Measurements from ENCODE around the gene HIBADH. TPM values are rescaled to one million over a fixed set of nuclear protein-coding genes. Genes with fewer than 3 reads are reported as not detected.
"Not testable (repeated sequence)": the region's sequence is repeated elsewhere in the genome, so short reads cannot be mapped to it uniquely, and the experiment has no call there.

HIBADH gene
- polyA plus RNA-seq, 3 donors: 15.0 to 68.2 (median 51.2) TPM

GRCh38 chr7:27642271-27642670 lies 20.4 kb downstream of the HIBADH start:
- H3K27ac ChIP-seq (ENCODE audit: low read depth, low read length): no peak overlapping the region
- 76 to 96% (median 92%) methylated on average over 2 of the region's 2 CpGs for WGBS, 3 donors

- H3K27ac ChIP-seq (ENCODE audit: low read depth, low read length): no peak overlapping the region
- WGBS, 3 donors: 56 to 66% (median 63%) methylated on average over 4 of the region's 4 CpGs
These were observed 21.0 kb downstream of the HIBADH start for GRCh38 chr7:27641581-27642230.

- WGBS, 3 donors: 40 to 44% (median 41%) methylated on average over 5 of the region's 5 CpGs
- H3K27ac ChIP-seq (ENCODE audit: low read depth, low read length): no peak overlapping the region
These were observed 21.7 kb downstream of the HIBADH start for GRCh38 chr7:27640884-27641574.

- 96 to 99% (median 96%) methylated on average over 6 of the region's 6 CpGs for WGBS, 3 donors
- no peak overlapping the region for H3K27ac ChIP-seq (ENCODE audit: low read depth, low read length)
These were observed 22.8 kb downstream of the HIBADH start for GRCh38 chr7:27639851-27640250.

- 94 to 100% (median 96%) methylated on average over 1 of the region's 1 CpG for WGBS, 3 donors
- H3K27ac ChIP-seq (ENCODE audit: low read depth, low read length): not testable (repeated sequence)
These were observed 23.6 kb downstream of the HIBADH start for GRCh38 chr7:27639048-27639447.

GRCh38 chr7:27636326-27637006 lies 26.2 kb downstream of the HIBADH start:
- WGBS, 3 donors: 85 to 97% (median 86%) methylated on average over 1 of the region's 1 CpG
- no peak overlapping the region for H3K27ac ChIP-seq (ENCODE audit: low read depth, low read length)

GRCh38 chr7:27635728-27636127 lies 27.0 kb downstream of the HIBADH start:
- no peak overlapping the region for H3K27ac ChIP-seq (ENCODE audit: low read depth, low read length)
- 59 to 79% (median 78%) methylated on average over 1 of the region's 1 CpG for WGBS, 3 donors

GRCh38 chr7:27634671-27635493 lies 27.8 kb downstream of the HIBADH start:
- WGBS, 3 donors: 78 to 90% (median 89%) methylated on average over 3 of the region's 3 CpGs
- no peak overlapping the region for H3K27ac ChIP-seq (ENCODE audit: low read depth, low read length)

- WGBS, 3 donors: 78 to 86% (median 78%) methylated on average over 6 of the region's 6 CpGs
- no peak overlapping the region for H3K27ac ChIP-seq (ENCODE audit: low read depth, low read length)
These were observed 29.6 kb downstream of the HIBADH start for GRCh38 chr7:27633062-27633461.

- WGBS, 3 donors: 48 to 83% (median 50%) methylated on average over 1 of the region's 1 CpG
- no peak overlapping the region for H3K27ac ChIP-seq (ENCODE audit: low read depth, low read length)
These were observed 31.3 kb downstream of the HIBADH start for GRCh38 chr7:27631391-27631790.

GRCh38 chr7:27627146-27627545 lies 35.5 kb downstream of the HIBADH start:
- no peak overlapping the region for H3K27ac ChIP-seq (ENCODE audit: low read depth, low read length)
- WGBS, 3 donors: 91 to 100% (median 100%) methylated on average over 1 of the region's 1 CpG

- no peak overlapping the region for H3K27ac ChIP-seq (ENCODE audit: low read depth, low read length)
- WGBS, 3 donors: 0 to 48% (median 0%) methylated on average over 1 of the region's 1 CpG
These were observed 43.2 kb downstream of the HIBADH start for GRCh38 chr7:27619492-27619891.

GRCh38 chr7:27617651-27618381 lies 44.9 kb downstream of the HIBADH start:
- WGBS, 3 donors: 80 to 88% (median 85%) methylated on average over 9 of the region's 9 CpGs
- H3K27ac ChIP-seq (ENCODE audit: low read depth, low read length): no peak overlapping the region

GRCh38 chr7:27616914-27617548 lies 45.7 kb downstream of the HIBADH start:
- 66 to 89% (median 70%) methylated on average over 3 of the region's 3 CpGs for WGBS, 3 donors
- no peak overlapping the region for H3K27ac ChIP-seq (ENCODE audit: low read depth, low read length)

GRCh38 chr7:27616186-27616491 lies 46.5 kb downstream of the HIBADH start:
- H3K27ac ChIP-seq (ENCODE audit: low read depth, low read length): no peak overlapping the region
- WGBS, 3 donors: 93 to 96% (median 96%) methylated on average over 2 of the region's 2 CpGs

- WGBS, 3 donors: 79 to 90% (median 86%) methylated on average over 7 of the region's 7 CpGs
- no peak overlapping the region for H3K27ac ChIP-seq (ENCODE audit: low read depth, low read length)
These were observed 47.1 kb downstream of the HIBADH start for GRCh38 chr7:27615420-27616185.

GRCh38 chr7:27614095-27614494 lies 48.6 kb downstream of the HIBADH start:
- no peak overlapping the region for H3K27ac ChIP-seq (ENCODE audit: low read depth, low read length)
- 92 to 97% (median 95%) methylated on average over 2 of the region's 2 CpGs for WGBS, 3 donors
